NCI-H2081 (cell line): ENCODE data around the gene CD2BP2.
A peak's percentile ranks its signal among the peaks of the same experiment; 100 is the strongest.
"Not testable (repeated sequence)": the region's sequence is repeated elsewhere in the genome, so short reads cannot be mapped to it uniquely, and the experiment has no call there.

Experiments
- DNase-seq, 2 experiments: peaks; one replicate each; lab custom pipeline; 2025; lab: John Stamatoyannopoulos, UW

CD2BP2 gene

DNA sequence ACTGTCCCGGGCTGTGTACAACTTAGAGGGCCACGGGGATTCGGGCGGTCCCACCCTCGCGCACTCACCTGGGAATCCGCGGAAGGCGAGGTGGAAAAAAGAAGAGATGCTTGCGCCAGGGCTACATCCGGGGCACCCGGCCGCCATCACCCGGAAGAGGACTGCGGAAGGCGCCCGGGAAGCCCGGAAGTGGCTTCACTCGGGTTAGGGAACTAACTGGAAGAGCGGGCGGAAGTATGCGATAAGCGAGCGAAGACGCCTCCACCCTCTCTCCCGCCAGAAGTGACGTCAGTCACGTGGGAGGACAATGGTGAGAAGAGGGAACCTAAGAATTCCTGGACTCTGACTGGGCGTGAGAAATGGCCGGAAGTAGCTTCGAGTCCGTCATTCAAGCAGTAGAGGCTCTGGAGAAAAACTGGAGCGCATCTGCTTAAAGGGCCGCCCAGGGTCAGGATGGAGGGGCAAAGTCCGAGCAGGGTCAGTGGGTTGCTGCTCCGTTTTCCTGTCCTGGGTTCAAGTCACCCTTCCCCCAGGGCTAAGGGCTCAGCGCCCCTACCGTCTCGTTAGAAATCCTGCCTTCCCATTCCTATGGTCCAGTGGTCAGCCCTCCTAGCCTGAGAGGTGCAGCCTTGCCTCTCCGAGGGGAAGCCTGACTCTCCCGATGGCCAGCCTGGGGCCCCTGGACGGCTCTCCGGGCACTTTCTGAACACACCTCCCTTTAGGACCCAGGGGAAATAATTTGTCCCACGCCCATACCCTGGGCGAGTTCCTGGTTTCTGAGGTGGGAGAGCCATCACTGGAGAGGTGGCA, at the start of gene CD2BP2:
TSS of gene CD2BP2 (minus strand) at position 165 of the 810 bp plus-strand sequence. CDS start 627 bp downstream, outside the sequence.
- peak; percentile 95 for DNase-seq

DNA sequence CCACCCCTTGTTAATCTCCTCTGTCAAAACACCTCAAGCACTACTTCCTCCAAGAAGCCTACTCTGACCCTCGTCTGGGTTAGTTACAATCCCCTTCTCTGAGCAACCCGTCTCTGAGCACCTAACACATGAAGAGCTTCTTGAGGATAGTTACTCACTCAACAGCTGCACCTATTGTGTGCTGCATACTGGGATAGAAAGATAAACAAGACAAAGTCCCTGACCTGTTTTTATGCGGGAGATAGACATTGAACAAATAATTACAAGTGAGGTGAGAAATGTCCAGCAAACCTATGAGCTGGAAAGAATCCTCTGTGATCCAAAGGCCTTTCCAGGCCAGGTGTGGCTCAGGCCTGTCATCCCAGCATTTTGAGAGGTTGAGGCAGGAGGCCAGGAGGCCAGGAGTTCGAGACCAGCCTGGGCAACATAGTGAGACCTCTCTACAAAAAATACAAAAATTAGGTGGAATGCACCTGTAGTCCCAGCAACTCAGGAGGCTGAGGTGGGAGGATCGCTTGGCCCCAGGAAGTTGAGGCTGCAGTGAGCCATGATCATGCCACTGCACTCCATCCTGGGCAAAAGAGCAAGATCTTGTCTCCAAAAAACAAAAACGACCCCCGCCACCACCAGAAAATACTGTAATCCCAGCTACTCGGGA, 46.8 kb upstream of the CD2BP2 start:
- DNase-seq, result no peak

DNA sequence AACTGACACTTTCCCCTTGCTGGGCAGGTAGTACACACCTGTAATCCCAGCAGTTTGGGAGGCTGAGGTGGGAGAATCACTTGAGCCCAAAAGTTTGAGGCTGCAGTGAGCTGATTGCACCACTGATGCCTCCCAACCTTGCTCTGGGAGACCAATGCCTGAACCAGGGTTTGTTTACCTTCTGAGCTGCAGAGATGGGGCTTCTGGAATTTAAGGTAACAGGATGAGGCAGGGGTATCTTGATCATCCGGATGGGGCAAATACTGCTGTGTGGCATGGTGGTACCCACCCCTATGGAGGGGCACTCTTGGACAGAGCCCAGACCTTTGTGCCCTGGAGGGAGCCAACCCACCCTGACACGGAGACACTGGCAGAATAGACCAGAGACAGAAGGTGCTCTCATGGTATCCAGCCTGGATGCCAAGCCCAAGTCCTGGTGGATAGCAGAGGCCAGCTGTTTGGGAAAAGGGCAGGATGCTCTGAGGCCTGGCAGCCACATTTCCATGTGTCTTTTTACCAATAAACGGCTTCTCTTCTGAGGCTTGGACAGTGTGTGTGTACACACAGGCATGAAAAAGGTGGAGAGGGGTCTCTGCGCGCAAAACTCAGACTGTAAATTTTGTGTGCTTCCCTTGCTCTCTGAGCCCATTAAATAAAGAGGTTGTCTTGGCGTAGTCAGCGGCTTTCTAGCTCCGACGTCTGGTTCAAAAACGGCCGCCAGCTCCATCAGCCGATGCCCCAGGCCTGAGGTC, 44.5 kb upstream of the CD2BP2 start:
- no peak for DNase-seq

DNA sequence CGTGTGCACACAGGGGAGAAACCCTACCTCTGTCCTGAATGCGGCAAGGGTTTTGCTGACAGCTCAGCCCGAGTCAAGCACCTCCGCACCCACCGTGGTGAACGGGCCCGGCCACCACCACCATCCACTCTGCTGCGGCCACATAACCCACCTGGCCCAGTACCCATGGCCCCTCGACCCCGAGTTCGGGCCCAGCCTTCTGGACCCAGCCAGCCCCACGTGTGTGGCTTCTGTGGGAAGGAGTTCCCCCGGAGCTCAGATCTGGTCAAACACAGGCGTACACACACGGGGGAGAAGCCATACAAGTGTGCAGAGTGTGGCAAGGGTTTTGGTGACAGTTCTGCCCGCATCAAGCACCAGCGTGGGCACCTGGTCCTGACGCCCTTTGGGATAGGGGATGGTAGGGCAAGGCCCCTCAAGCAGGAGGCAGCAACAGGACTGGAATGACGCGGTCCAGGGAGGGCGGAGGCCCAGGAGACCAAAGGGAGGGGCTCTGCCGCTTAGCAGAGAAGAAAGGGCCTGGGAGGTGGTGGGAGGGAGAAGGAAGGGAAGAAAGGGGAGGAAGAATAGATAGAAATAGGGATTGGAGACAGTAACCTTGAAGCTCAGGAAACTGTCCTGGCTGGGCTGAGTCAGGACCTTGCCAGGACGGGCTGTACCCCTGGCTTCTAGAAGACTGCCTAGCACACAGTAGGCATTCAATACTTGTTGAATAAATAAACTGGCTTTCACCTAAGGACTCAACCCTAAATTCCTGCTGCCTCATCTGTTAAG, 43.7 kb upstream of the CD2BP2 start:
- DNase-seq, result no peak

DNA sequence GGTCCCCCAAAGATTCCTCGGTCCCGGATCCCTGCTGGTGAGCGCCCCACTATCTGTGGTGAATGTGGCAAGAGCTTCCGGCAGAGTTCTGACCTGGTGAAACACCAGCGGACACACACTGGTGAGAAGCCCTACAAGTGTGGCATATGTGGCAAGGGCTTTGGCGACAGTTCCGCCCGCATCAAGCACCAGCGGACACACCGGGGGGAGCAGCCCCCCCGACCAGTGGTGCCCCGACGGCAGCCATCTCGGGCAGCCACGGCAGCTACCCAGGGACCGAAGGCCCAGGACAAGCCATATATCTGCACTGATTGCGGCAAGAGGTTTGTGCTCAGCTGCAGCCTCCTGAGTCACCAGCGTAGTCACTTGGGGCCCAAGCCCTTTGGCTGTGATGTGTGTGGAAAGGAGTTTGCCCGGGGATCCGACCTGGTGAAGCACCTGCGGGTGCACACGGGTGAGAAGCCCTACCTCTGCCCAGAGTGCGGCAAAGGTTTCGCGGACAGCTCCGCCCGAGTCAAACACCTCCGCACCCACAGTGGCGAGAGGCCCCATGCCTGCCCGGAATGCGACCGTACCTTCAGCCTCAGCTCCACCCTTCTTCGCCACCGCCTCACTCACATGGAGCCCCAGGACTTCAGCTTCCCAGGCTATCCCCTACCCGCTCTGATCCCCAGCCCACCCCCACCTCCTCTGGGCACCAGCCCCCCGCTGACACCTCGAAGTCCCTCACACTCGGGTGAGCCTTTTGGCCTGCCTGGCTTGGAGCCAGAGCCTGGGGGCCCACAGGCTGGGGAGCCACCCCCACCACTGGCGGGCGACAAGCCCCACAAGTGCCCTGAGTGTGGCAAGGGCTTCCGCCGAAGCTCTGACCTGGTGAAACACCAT, 42.9 kb upstream of the CD2BP2 start:
- DNase-seq, result no peak

DNA sequence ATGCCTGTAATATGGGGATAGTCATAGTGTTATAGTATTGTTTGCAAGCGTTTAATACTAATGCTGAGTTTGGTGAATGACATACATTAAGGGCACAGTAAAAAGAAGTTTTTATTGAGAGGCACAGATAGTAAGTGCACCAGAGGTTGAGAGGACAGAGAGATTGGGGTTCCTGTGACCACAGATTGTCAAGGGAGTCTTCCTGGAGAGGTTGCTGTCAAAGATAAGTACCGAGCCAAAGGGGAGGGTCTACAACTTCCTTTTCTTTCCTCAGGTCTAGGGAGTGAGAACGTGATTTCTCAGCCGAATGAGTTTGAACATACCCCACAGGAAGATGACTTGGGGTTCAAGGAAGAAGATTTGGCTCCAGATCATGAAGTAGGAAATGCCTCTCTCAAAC, 41.9 kb upstream of the CD2BP2 start:
- no peak for DNase-seq

DNA sequence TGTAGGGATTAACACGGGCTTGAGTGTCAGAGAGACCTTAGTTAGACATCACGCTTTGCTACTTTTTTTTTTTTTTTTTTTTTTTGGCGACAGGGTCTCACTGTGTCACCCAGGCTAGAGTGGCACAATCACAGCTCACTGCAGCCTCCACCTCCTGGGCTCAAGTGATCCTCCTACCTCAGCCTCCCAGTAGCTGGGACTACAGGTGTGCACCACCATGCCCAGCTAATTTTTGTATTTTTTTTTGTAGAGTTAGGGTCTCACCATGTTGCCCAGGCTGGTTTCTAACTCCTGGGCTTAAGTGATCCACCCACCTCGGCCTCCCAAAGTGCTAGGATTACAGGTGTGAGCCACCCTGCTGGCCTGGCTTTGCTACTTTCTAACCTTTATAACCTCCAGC, 41.5 kb upstream of the CD2BP2 start:
- not testable (repeated sequence) for DNase-seq

DNA sequence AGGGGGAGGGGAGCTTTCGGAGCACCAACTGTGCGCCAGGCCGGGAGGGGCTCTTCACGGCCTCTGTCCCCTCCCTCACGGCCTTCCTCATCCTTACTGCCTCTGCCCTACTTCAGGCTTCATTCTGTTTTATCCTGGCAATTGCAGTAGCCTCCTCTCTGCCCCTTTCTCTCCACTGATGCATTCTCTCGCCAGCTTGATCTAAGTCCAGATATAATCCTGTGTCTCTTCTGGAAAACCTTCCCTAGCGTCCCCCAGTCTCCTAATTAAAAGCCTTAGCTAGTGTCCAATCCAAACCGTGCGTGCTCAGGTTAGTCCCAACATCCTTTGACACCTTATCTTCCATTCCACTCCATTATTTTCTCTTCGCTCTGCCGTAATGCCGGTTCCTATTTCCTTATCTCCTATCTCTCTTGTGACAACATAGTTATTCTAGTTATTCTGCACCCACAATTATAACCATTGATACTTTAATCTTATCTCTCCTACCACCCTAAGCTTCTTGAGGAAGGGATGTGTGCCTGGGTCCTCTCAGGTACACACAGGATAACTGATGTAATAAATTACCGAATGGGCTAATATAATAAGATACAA, 41.0 kb upstream of the CD2BP2 start:
- peak; percentile 11 to 20 for DNase-seq

DNA sequence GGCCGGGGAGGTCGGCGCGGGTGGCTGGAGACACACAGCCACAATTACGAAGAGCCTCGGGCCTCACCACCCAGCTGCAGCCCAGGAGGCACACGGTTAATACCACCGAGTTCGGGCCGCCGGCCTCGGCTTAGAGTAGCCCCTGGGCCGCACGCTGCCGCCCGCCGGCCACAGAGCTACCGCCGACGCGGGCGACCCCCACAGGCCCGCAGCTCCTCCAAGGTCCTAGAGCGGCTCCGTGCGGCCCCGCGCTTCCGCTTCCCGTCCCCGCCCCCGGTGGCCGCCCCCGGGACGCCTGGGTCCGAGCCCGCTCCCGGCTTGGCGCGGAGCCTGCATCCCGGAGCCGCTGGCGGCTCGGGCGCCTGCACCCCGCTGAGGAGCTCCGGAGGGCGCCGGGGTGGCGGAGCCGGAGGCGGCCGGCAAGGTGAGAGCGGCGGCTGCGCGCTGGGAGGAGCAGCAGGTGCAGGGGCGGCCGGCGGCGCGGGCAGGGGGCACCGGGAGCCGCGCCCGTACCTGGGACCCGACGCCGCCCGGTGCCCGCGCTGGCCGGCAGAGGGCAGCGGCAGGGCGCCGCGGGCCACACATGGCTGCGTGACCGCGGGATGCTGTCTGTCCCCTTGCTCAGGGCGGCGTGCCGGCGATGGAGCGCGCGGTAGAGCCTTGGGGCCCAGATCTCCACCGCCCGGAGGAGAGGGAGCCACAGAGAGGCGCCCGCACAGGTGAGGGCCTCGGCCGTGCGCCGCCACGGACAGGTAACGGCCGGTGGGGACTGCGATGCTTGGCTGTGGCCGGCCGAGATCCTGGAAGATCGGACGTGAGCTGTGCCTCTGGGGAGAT, 40.3 kb upstream of the CD2BP2 start, which contains the start of gene ZNF48:
TSS of gene ZNF48 (plus strand) at position 266 of the 837 bp plus-strand sequence. CDS start at position 641, 375 bp downstream.
- DNase-seq, result peak; percentile 78 to 83

DNA sequence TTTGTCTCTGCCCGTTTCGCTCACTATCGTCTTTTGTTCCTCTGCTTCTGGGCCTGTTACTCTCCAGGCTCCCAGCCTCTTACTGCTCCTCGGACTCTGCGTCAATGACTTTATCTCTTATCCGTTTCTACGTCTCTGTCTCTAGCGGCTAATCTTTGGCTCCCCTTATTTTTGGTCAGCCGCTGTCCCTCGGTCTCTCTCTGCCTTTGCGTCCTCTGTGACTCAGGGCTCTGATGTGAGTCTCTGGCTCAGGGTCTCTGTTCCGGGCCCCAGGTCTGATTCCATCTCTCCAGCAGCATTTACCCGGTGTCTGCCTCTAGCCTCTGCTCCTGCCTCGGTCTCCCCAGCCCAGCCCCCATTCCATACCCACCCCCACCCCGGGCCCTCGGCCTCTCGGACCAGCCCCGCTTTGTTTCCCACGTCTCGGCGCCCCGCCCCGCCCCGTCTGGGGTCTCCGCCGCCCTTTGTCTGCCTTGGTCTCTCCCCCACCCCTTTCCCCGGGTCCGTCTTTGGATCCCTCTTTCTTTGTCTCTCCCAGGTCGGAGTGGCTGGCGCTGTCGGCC, 39.6 kb upstream of the CD2BP2 start:
- DNase-seq, result no peak

DNA sequence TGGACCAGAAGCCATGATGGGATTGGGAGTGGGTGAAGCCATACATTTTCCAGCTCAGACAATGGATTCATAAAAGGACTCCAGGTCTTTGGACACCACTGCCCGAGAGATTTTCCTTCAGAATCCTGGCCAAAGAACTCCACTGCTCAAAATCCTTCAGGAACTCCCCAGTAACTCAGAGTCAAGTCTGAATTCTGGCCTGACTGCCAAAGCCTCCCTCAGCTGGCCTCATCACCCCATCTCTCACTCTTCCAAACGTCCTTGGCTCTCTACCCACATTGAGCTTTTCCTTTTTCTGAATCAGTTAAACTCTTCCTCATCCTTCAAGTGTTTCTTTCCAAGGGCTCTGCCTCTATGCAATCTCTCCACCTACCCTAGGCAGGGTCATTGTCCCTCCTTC, 28.4 kb upstream of the CD2BP2 start:
- no peak for DNase-seq

DNA sequence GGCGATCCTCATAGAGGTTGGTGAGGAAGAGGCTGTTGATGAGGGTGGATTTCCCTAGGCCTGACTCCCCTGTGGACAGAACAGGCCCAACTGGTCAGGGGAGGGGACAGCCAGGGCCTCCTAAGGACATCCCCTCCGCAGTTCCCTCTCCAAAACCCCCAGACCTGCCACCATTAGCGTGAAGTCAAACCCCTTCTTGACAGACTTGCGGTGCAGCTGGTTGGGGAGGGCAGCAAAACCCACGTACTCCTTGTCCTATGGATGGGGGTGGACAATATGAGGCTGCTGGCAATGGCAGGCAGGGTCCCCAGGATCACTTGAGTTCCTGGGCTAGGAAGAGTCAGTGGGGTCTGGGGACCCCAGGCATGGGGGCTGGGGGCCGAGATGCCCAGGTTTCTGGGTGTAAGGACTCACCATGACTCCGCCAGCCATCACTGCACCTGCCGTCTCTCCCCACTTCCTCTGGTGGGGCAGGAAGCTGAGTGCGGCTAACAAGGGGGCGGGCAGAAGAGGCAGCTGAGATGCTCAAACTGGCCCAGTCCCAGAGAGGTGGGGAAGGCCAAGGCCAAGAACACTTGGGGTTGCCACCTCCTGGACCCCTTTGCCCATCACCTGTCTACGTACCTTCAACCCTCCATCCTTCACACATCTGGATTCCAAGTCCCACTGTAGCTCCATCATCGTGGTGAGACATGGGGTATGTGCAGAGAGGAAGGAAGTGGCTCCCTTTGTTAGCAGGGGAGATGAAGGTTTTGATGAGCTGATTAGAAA, 27.2 kb upstream of the CD2BP2 start, which contains the start of gene SEPTIN1:
TSS of gene SEPTIN1 (minus strand) at position 451 of the 771 bp plus-strand sequence. CDS start at position 432, 19 bp downstream.
- no peak for DNase-seq

DNA sequence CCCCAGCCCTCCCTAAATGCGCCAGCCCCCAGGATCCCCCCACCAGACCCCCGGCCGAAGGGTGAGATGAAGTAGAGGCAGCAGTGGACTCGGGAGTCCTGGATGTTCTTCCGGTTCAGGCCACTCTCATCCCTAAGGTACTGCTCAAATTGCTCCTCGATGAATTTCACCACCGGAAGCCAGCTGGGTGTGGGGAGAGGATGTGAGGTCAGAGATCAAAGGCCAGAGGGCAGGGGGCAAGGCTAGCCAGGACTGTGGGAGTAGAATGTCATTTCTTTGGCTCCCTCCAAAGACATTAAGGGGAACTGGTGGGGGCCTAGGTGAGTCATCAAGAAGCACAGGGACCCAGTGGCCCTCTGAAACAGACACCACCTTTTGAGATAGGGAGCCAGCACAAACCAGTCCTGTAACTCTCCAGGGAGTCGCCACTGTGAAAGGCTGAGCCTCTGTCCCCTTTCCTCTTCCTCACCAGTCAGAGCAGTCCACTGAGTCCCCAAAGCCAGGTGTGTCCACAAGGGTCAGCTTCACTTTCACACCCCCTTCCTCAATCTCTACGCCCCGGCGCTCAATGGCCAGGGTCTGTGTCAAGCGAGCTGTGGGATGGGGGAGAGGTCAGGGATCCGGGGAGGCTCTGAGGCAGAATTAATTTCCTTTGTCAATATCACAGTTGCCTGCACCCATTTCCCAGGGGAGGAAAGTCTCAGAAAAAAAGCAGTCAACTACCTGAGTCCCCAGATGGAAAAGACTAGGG, 26.4 kb upstream of the CD2BP2 start:
- no peak for DNase-seq

DNA sequence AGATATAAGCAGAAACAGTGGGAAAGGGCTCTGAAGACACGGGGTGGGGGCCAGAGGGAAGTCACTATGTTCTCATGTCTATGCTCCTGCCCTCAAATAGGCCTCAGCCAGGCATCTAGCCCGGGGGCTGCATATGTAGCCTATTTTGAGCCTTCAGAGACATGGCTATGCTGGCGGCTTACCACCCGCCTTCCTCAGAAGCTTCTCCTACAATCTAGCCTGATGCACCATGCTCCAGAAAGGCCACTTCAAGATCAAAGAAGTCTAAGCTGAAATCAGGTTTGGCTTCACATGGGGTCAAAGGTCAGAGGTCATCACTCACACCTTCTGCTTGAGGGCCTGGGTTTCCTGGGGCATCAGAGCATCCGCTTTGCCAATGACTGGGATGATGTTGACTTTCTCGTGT, 25.7 kb upstream of the CD2BP2 start:
- no peak for DNase-seq

DNA sequence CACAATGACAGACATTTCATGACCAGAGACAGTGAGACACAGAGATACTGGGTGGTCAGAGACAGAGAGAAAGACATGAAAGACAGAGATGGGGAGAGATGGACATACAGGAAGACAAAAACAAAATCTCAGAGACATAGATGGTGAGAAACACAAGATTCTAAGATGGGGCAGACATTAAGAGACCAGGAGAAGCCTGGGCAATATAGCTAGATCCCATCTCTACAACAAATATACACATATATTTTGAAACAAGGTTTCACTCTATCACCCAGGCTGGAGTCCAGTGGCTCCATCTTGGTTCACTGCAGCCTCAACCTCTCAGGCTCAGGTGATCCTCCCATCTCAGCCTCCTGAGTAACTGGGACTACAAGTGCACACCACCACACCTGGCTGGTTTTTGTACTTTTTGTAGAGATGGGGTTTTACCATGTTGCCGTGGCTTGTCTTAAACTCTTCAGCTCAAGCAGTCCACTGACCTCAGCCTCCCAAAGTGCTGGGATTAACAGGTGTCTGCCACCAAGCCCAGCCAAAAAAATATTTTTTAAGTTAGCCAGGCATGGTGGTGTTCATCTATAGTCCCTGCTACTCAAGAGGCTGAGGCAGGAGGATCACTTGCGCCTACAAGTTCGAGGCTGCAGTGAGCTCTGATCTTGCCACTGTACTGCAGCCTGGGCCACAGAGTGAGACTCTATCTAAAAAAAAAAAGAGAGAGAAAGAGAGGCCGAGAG, 25.1 kb upstream of the CD2BP2 start:
- no peak for DNase-seq

DNA sequence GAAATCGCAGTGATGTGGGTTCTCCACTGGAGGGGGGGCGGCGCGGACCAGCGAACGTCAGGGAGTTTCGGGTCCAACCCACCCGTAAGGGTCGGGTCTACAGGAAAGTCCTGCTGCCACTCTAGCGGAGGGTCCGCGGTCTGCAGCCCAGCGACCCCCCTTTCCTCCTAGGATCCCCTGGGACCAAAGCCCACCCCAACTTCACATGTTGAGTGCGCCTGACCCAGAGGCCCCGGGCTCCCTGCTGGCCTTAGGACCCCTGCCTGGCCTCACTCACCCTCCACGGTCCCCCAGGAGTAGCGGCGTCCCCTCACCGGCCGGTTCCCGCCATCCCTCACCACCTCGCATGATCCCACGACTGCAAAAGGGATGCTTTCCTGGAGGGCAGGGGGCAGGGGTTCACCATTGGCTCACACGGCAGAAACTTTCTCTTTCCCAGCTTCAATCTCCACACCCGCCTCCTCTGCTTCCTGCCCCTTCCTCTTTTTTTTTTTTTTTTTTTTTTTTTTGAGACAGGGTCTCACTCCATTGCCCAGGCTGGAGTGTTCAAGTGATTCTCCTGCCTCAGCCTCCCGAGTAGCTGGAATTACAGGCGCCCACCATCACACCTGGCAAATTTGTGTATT, 24.2 kb upstream of the CD2BP2 start:
- no peak for DNase-seq
